GM23338 (cell line): ENCODE results near the gene FANCG. TPM values are rescaled to one million over a fixed set of nuclear protein-coding genes. Genes with fewer than 3 reads are reported as not detected.
A peak's percentile ranks its signal among the peaks of the same experiment; 100 is the strongest.

Experiments used
- ATAC-seq: fragments of 200-7000 bp; cut with Tn5 transposase; 3 replicates; pipeline ENCODE4 v1.9.1; 2020
- DNase-seq: peaks from one replicate; pipeline ENCODE4 v3.0.0-alpha.2; 2015; ENCODE audit warnings: low spot score
- H2AFZ ChIP-seq: fragments of 200-600 bp; sonication (generic); 2 replicates; pipeline ENCODE4 v1.8.0; 2016; ENCODE audit warnings: antibody characterized with exemption, mild to moderate bottlenecking, moderate library complexity
- H3F3A ChIP-seq: fragments of 200-600 bp; sonication (generic); replicated peaks from 2 replicates; pipeline ENCODE4 v1.8.0; 2017; ENCODE audit warnings: antibody characterized with exemption, mixed run types, low read depth
- H3K27ac ChIP-seq: fragments of 200-600 bp; sonication (generic); 2 replicates; pipeline ENCODE4 v1.6.1; 2016; ENCODE audit warnings: low read depth
- H3K27me3 ChIP-seq: fragments of 200-600 bp; sonication (generic); 2 replicates; pipeline ENCODE4 v1.8.0; 2016; ENCODE audit warnings: mild to moderate bottlenecking, mixed run types, moderate library complexity; ENCODE audit not compliant: insufficient read depth
- H3K36me3 ChIP-seq: fragments of 200-600 bp; sonication (generic); 2 replicates; pipeline ENCODE4 v1.8.0; 2016; ENCODE audit warnings: mild to moderate bottlenecking; ENCODE audit not compliant: insufficient read depth
- H3K4me1 ChIP-seq: fragments of 200-600 bp; sonication (generic); 2 replicates; pipeline ENCODE4 v1.8.0; 2016; ENCODE audit warnings: mild to moderate bottlenecking, moderate library complexity; ENCODE audit not compliant: insufficient read depth
- H3K4me2 ChIP-seq: fragments of 200-600 bp; sonication (generic); 2 replicates; pipeline ENCODE4 v1.7.1; 2017; ENCODE audit warnings: mixed run types
- H3K4me3 ChIP-seq: fragments of 200-600 bp; sonication (generic); 2 replicates; pipeline ENCODE4 v1.6.1; 2016; ENCODE audit warnings: mixed run types
- H3K79me2 ChIP-seq: fragments of 200-600 bp; sonication (generic); replicated peaks from 2 replicates; pipeline ENCODE4 v1.8.0; 2017; ENCODE audit warnings: mild to moderate bottlenecking; ENCODE audit not compliant: insufficient read depth
- H3K9me2 ChIP-seq: fragments of 200-600 bp; sonication (generic); 2 replicates; pipeline ENCODE4 v1.8.0; 2017; ENCODE audit not compliant: insufficient read depth
- H4K20me1 ChIP-seq: fragments of 200-600 bp; sonication (generic); replicated peaks from 2 replicates; pipeline ENCODE4 v1.8.0; 2017; ENCODE audit warnings: mild to moderate bottlenecking; ENCODE audit not compliant: insufficient read depth
- H3K27ac Mint-ChIP-seq: 2 replicates; pipeline ENCODE4 v1.8.0; 2020; ENCODE audit warnings: inconsistent platforms, mild to moderate bottlenecking, moderate library complexity, mixed read lengths
- H3K27me3 Mint-ChIP-seq: 3 replicates; pipeline ENCODE4 v1.8.0; 2022; ENCODE audit warnings: low read depth, mild to moderate bottlenecking, moderate library complexity, mixed read lengths, inconsistent platforms; ENCODE audit not compliant: insufficient read depth, poor library complexity
- H3K36me3 Mint-ChIP-seq: 3 replicates; pipeline ENCODE4 v1.8.0; 2021; ENCODE audit warnings: low read depth, mild to moderate bottlenecking, inconsistent platforms, moderate library complexity, mixed read lengths
- H3K4me1 Mint-ChIP-seq: 3 replicates; pipeline ENCODE4 v1.8.0; 2020; ENCODE audit warnings: mild to moderate bottlenecking, inconsistent platforms, mixed read lengths
- H3K4me3 Mint-ChIP-seq: 3 replicates; pipeline ENCODE4 v1.8.0; 2021; ENCODE audit warnings: moderate library complexity, mild to moderate bottlenecking, inconsistent platforms, mixed read lengths
- H3K9me3 Mint-ChIP-seq: 3 replicates; pipeline ENCODE4 v1.8.0; 2020; ENCODE audit warnings: moderate library complexity, mild to moderate bottlenecking, inconsistent platforms, mixed read lengths
- CREB1 ChIP-seq: fragments of 250-450 bp; sonication (Bioruptor Pico); IDR thresholded peaks from 2 replicates; pipeline ENCODE4 v1.5.0; 2020; ENCODE audit warnings: low read depth, mild to moderate bottlenecking, moderate library complexity
- CTCF ChIP-seq, 2 experiments: fragments of 200-600 bp in 1 of 2; sonication (generic) in 1 of 2; conservative IDR thresholded peaks; 2 replicates each; pipeline versions ENCODE4 v1.5.1 to v1.6.1; 2016 to 2017; ENCODE audit warnings: antibody characterized with exemption in 2 of 2, low read depth in 2 of 2, mild to moderate bottlenecking in 2 of 2, moderate library complexity in 1 of 2
- ETS1 ChIP-seq: IDR thresholded peaks from 2 replicates; pipeline ENCODE4 v1.6.1; 2016; ENCODE audit warnings: antibody characterized with exemption
- EZH2 ChIP-seq: fragments of 200-600 bp; sonication (generic); IDR thresholded peaks from one replicate; pipeline ENCODE4 v1.8.0; 2017; ENCODE audit warnings: antibody characterized with exemption, mild to moderate bottlenecking, low read depth; ENCODE audit not compliant: unreplicated experiment
- EZH2phosphoT487 ChIP-seq: fragments of 200-600 bp; sonication (generic); IDR thresholded peaks from one replicate; pipeline ENCODE4 v1.8.1; 2018; ENCODE audit warnings: antibody characterized with exemption; ENCODE audit not compliant: unreplicated experiment
- NANOG ChIP-seq: IDR thresholded peaks from 2 replicates; pipeline ENCODE4 v1.6.1; 2016; ENCODE audit warnings: antibody characterized with exemption, borderline replicate concordance
- POLR2AphosphoS5 ChIP-seq: IDR thresholded peaks from 2 replicates; pipeline ENCODE4 v1.6.1; 2016; ENCODE audit warnings: antibody characterized with exemption, low read depth
- STAT1 ChIP-seq: IDR thresholded peaks from one replicate; pipeline ENCODE4 v1.6.1; 2016; ENCODE audit warnings: antibody characterized with exemption; ENCODE audit not compliant: unreplicated experiment
- ZNF114 ChIP-seq: fragments of 250-450 bp; sonication (Bioruptor Pico); IDR thresholded peaks from 2 replicates; pipeline ENCODE4 v1.5.0; 2020; ENCODE audit warnings: mild to moderate bottlenecking, moderate library complexity
- ZNF331 ChIP-seq: fragments of 250-450 bp; sonication (Bioruptor Pico); IDR thresholded peaks from 2 replicates; pipeline ENCODE4 v1.5.0; 2020; ENCODE audit warnings: low read depth, mild to moderate bottlenecking, moderate library complexity
- polyA plus RNA-seq: library from polyadenylated mRNA; unstranded; fragments of >200 nt; fragmentation: Nextera tagmentation; extraction: Ambion mirVana; gene quantifications from 2 replicates; pipeline ENCODE4 v1.2.1, GENCODE V29; 2016
- total RNA-seq: library from RNA; depleted of rRNA; stranded (reverse); fragments of >200 nt; shearing (Covaris generic); gene quantifications from 2 replicates; pipeline ENCODE4 v1.2.3, GENCODE V29; 2014

The FANCG gene
- total and polyA plus RNA-seq, 2 experiments from 2014 or later: 53.8 to 56.2 TPM

- peak within 1 kb of the TSS; percentile 99 for H3K27ac Mint-ChIP-seq
- no peaks in the 10 kb centered on the region for H4K20me1 ChIP-seq
- H3K4me1 ChIP-seq: peaks cover 11% of the 10 kb centered on the region
- H3K27ac ChIP-seq: peak within 1 kb of the TSS; percentile 78
- H2AFZ ChIP-seq: peak within 1 kb of the TSS; percentile 77; the same call in 1 of the 2 replicates
- no peaks in the 10 kb centered on the region for H3K27me3 ChIP-seq
- peak; percentile 99 for DNase-seq
- peaks cover 3% of the 10 kb centered on the region; the same call in 1 of the 2 replicates for H3K36me3 ChIP-seq
- H3K4me2 ChIP-seq: peak within 1 kb of the TSS; percentile 92
- H3K4me1 Mint-ChIP-seq: peaks cover 18% of the 10 kb centered on the region
- peak; percentile 96 for ATAC-seq
- H3K9me2 ChIP-seq: no peaks in the 10 kb centered on the region
- H3K9me3 Mint-ChIP-seq: no peaks in the 10 kb centered on the region; the same call in 2 of the 3 replicates
- peaks cover 43% of the 10 kb centered on the region for H3K36me3 Mint-ChIP-seq
- TF ChIP-seq ETS1: peak; percentile 74; the same call in 1 of the 2 replicates
- TF ChIP-seq ZNF331 (CRISPR knock-in tag): no peak
- peak; percentile 67 for TF ChIP-seq CREB1 (CRISPR knock-in tag)
- no peak for TF ChIP-seq EZH2
- TF ChIP-seq POLR2AphosphoS5: peak; percentile 86
- TF ChIP-seq ZNF114 (CRISPR knock-in tag): no peak; the same call in 1 of the 2 replicates
- no peak for TF ChIP-seq CTCF (conservative IDR thresholded peaks at IDR 0.05; ENCODE audit: low read depth in 2 of 2)
- TF ChIP-seq STAT1: no peak
- peaks cover 7% of the 10 kb centered on the region for H3F3A ChIP-seq
- H3K79me2 ChIP-seq: peaks cover 17% of the 10 kb centered on the region
- peaks cover 22% of the 10 kb centered on the region for H3K27me3 Mint-ChIP-seq
- peak within 1 kb of the TSS; percentile 74 for H3K4me3 ChIP-seq
- peak within 1 kb of the TSS; percentile 96 for H3K4me3 Mint-ChIP-seq
Measured at GRCh38 chr9:35102769-35103659, 23.3 kb upstream of the FANCG start, which contains the start of gene STOML2. Gene STOML2 (minus strand): TSS chr9:35103131. CDS start chr9:35103094, 37 bp downstream.

- Mint-ChIP-seq H3K27ac (peak overlapping the region; percentile 99), H3K4me1 (peaks cover 18% of the 10 kb centered on the region), H3K9me3 (no peaks in the 10 kb centered on the region; the same call in 2 of the 3 replicates), H3K27me3 (peaks cover 24% of the 10 kb centered on the region), H3K4me3 (peak overlapping the region; percentile 96), H3K36me3 (peaks cover 43% of the 10 kb centered on the region)
- Histone ChIP-seq H4K20me1 (no peaks in the 10 kb centered on the region), H3K27me3 (no peaks in the 10 kb centered on the region), H3K4me2 (peak overlapping the region; percentile 92), H3K4me3 (peak overlapping the region; percentile 74), H3K4me1 (peaks cover 11% of the 10 kb centered on the region), H2AFZ (peak overlapping the region; percentile 77; the same call in 1 of the 2 replicates), H3K9me2 (no peaks in the 10 kb centered on the region), H3K27ac (peak overlapping the region; percentile 70), H3F3A (peaks cover 7% of the 10 kb centered on the region), H3K36me3 (peaks cover 3% of the 10 kb centered on the region; the same call in 1 of the 2 replicates), H3K79me2 (peaks cover 17% of the 10 kb centered on the region)
- DNase-seq: peak; percentile 34
- ATAC-seq: no peak
- no peak for TF ChIP-seq CTCF (conservative IDR thresholded peaks at IDR 0.05; ENCODE audit: low read depth in 2 of 2)
- TF ChIP-seq ZNF114 (CRISPR knock-in tag): no peak
- no peak for TF ChIP-seq ZNF331 (CRISPR knock-in tag)
- TF ChIP-seq ETS1: no peak
- TF ChIP-seq CREB1 (CRISPR knock-in tag): no peak
- no peak for TF ChIP-seq STAT1
- TF ChIP-seq NANOG: no peak
- no peak for TF ChIP-seq EZH2phosphoT487
- no peak for TF ChIP-seq POLR2AphosphoS5
Measured at GRCh38 chr9:35102465-35102768, 22.7 kb upstream of the FANCG start.
